HEK293T (cell line): ENCODE results near the gene NEO1.

Experiments
- LEF1 ChIP-seq: fragments of 450-650 bp; IDR thresholded peaks from 2 replicates; pipeline ENCODE4 v1.6.1; 2017; ENCODE audit warnings: mild to moderate bottlenecking, borderline replicate concordance
- SP1 ChIP-seq: fragments of 450-650 bp; IDR thresholded peaks from 2 replicates; pipeline ENCODE4 v1.6.1; 2017
- TARDBP ChIP-seq: fragments of 450-650 bp; IDR thresholded peaks from 2 replicates; pipeline ENCODE4 v1.6.1; 2016
- ZNF384 ChIP-seq: fragments of 450-650 bp; IDR thresholded peaks from 2 replicates; pipeline ENCODE4 v1.6.1; 2016
- TF ChIP-seq, protein P1 (sequence below): fragments of 450-650 bp; IDR thresholded peaks from 2 replicates; pipeline ENCODE4 v1.6.1; 2016

DNA sequence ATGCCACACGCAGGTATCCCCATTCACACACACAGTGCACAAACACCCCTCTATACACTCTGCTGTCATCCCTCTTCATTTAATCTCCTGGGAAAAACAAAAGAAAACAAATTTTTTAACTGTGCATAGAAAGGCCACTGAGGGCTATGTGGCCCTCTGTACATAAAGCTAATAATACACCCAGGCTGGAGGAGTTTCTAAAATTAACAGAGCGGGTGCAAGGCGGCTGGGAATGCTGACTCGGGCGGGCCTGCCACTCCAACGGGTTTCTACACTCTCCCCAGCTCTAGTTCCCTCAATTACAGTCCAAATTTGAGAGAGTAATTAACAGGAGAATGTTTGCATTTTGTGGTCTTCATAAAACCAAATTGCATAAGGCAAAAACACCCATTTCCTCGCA, 293.4 kb downstream of the NEO1 start:
- TF ChIP-seq, protein P1, sequence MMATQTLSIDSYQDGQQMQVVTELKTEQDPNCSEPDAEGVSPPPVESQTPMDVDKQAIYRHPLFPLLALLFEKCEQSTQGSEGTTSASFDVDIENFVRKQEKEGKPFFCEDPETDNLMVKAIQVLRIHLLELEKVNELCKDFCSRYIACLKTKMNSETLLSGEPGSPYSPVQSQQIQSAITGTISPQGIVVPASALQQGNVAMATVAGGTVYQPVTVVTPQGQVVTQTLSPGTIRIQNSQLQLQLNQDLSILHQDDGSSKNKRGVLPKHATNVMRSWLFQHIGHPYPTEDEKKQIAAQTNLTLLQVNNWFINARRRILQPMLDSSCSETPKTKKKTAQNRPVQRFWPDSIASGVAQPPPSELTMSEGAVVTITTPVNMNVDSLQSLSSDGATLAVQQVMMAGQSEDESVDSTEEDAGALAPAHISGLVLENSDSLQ: no peak
- no peak for TF ChIP-seq TARDBP
- TF ChIP-seq ZNF384: no peak
- no peak for TF ChIP-seq LEF1
- TF ChIP-seq SP1: no peak
